A549 (cell line): Measurements from ENCODE around the gene ADPRS.

Source experiments
- EP300 ChIP-seq, 2 experiments: fragments of >200 bp; sonication (Bioruptor Twin); formaldehyde crosslinking; IDR thresholded peaks; 2 replicates in 1 of 2; 3 replicates in 1 of 2; pipeline ENCODE4 v1.6.1; 2016 to 2017
- FOSL2 ChIP-seq, 2 experiments: fragments of 450-650 bp in 1 of 2; fragments of >200 bp in 1 of 2; sonication (Bioruptor Twin) in 1 of 2; formaldehyde crosslinking; IDR thresholded peaks; 2 replicates each; pipeline versions ENCODE4 v1.5.0 to v1.6.1; 2016 to 2020; ENCODE audit warnings: mild to moderate bottlenecking in 1 of 2, moderate library complexity in 1 of 2
- FOXS1 ChIP-seq: fragments of 250-450 bp; sonication (Bioruptor Pico); IDR thresholded peaks from 2 replicates; pipeline ENCODE4 v1.5.0; 2020; ENCODE audit warnings: mild to moderate bottlenecking, moderate library complexity
- HOXA7 ChIP-seq: fragments of 250-450 bp; sonication (Bioruptor Pico); IDR thresholded peaks from 2 replicates; pipeline ENCODE4 v1.5.0; 2020; ENCODE audit warnings: mild to moderate bottlenecking, moderate library complexity
- JUN ChIP-seq, 2 experiments: fragments of >200 bp; sonication (Bioruptor Twin); formaldehyde crosslinking; IDR thresholded peaks; 2 replicates in 1 of 2; 3 replicates in 1 of 2; pipeline ENCODE4 v1.6.1; 2016 to 2017
- MAFK ChIP-seq: fragments of 450-650 bp; IDR thresholded peaks from 2 replicates; pipeline ENCODE4 v1.6.1; 2014; ENCODE audit not compliant: partially characterized antibody
- POLR2A ChIP-seq: IDR thresholded peaks from 2 replicates; pipeline ENCODE4 v1.6.1; 2012; ENCODE audit warnings: mild to moderate bottlenecking, low read length
- POLR2AphosphoS2 ChIP-seq: conservative IDR thresholded peaks from 2 replicates; pipeline ENCODE4 v1.6.1; 2012; ENCODE audit warnings: low read length, improper control_type of control experiment, inconsistent platforms
- RAD21 ChIP-seq, 2 experiments: fragments of >200 bp in 1 of 2; sonication (Bioruptor Twin) in 1 of 2; formaldehyde crosslinking in 1 of 2; IDR thresholded peaks in 1 of 2; conservative IDR thresholded peaks in 1 of 2; 2 replicates in 1 of 2; 3 replicates in 1 of 2; pipeline ENCODE4 v1.6.1; 2012 to 2018; ENCODE audit warnings: inconsistent platforms in 1 of 2
- RNF2 ChIP-seq: fragments of 200-600 bp; sonication (generic); IDR thresholded peaks from 2 replicates; pipeline ENCODE4 v1.6.1; 2016; ENCODE audit warnings: low read depth, mild to moderate bottlenecking, antibody characterized with exemption, moderate library complexity, borderline replicate concordance
- TF ChIP-seq, protein P1 (sequence below): fragments of >200 bp; sonication (Bioruptor Twin); formaldehyde crosslinking; IDR thresholded peaks from 3 replicates; pipeline ENCODE4 v1.5.1; 2016
- TF ChIP-seq, protein P2 (sequence below): fragments of >200 bp; sonication (Bioruptor Twin); formaldehyde crosslinking; IDR thresholded peaks from 3 replicates; pipeline ENCODE4 v1.6.1; 2016
- TF ChIP-seq, protein P3 (sequence below): fragments of 150-350 bp; IDR thresholded peaks from 2 replicates; pipeline ENCODE4 v1.6.1; 2014; ENCODE audit warnings: low read depth, mild to moderate bottlenecking, low read length
- TF ChIP-seq, protein P4 (sequence below): fragments of 200-600 bp; sonication (generic); IDR thresholded peaks from 2 replicates; pipeline ENCODE4 v1.6.1; 2016; ENCODE audit warnings: antibody characterized with exemption, mild to moderate bottlenecking, moderate library complexity

DNA sequence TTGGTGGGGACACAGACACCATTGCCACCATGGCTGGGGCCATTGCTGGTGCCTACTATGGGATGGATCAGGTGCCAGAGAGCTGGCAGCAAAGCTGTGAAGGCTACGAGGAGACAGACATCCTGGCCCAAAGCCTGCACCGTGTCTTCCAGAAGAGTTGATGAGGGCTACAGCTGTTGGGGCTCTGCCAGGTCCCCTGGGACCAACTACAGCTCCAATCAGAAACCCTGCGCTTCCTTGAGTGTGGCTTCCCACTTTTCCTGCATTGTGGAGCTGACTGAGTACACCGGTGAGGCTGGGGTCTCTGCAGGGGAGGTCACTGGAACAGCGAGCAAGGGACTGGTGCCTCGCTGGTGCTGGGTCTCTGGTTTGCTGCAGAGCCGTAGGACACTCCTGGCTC is 4.5 kb downstream of the ADPRS start:
- TF ChIP-seq JUN (IDR thresholded peaks at IDR 0.05) = no peak
- no peak for TF ChIP-seq POLR2A
- TF ChIP-seq POLR2AphosphoS2 = no peak
- TF ChIP-seq HOXA7 (CRISPR knock-in tag) = no peak
- TF ChIP-seq, protein P1, sequence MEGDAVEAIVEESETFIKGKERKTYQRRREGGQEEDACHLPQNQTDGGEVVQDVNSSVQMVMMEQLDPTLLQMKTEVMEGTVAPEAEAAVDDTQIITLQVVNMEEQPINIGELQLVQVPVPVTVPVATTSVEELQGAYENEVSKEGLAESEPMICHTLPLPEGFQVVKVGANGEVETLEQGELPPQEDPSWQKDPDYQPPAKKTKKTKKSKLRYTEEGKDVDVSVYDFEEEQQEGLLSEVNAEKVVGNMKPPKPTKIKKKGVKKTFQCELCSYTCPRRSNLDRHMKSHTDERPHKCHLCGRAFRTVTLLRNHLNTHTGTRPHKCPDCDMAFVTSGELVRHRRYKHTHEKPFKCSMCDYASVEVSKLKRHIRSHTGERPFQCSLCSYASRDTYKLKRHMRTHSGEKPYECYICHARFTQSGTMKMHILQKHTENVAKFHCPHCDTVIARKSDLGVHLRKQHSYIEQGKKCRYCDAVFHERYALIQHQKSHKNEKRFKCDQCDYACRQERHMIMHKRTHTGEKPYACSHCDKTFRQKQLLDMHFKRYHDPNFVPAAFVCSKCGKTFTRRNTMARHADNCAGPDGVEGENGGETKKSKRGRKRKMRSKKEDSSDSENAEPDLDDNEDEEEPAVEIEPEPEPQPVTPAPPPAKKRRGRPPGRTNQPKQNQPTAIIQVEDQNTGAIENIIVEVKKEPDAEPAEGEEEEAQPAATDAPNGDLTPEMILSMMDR = no peak
- TF ChIP-seq, protein P2, sequence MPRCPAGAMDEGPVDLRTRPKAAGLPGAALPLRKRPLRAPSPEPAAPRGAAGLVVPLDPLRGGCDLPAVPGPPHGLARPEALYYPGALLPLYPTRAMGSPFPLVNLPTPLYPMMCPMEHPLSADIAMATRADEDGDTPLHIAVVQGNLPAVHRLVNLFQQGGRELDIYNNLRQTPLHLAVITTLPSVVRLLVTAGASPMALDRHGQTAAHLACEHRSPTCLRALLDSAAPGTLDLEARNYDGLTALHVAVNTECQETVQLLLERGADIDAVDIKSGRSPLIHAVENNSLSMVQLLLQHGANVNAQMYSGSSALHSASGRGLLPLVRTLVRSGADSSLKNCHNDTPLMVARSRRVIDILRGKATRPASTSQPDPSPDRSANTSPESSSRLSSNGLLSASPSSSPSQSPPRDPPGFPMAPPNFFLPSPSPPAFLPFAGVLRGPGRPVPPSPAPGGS = no peak
- TF ChIP-seq, protein P3, sequence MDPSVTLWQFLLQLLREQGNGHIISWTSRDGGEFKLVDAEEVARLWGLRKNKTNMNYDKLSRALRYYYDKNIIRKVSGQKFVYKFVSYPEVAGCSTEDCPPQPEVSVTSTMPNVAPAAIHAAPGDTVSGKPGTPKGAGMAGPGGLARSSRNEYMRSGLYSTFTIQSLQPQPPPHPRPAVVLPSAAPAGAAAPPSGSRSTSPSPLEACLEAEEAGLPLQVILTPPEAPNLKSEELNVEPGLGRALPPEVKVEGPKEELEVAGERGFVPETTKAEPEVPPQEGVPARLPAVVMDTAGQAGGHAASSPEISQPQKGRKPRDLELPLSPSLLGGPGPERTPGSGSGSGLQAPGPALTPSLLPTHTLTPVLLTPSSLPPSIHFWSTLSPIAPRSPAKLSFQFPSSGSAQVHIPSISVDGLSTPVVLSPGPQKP = no peak
- TF ChIP-seq, protein P4, sequence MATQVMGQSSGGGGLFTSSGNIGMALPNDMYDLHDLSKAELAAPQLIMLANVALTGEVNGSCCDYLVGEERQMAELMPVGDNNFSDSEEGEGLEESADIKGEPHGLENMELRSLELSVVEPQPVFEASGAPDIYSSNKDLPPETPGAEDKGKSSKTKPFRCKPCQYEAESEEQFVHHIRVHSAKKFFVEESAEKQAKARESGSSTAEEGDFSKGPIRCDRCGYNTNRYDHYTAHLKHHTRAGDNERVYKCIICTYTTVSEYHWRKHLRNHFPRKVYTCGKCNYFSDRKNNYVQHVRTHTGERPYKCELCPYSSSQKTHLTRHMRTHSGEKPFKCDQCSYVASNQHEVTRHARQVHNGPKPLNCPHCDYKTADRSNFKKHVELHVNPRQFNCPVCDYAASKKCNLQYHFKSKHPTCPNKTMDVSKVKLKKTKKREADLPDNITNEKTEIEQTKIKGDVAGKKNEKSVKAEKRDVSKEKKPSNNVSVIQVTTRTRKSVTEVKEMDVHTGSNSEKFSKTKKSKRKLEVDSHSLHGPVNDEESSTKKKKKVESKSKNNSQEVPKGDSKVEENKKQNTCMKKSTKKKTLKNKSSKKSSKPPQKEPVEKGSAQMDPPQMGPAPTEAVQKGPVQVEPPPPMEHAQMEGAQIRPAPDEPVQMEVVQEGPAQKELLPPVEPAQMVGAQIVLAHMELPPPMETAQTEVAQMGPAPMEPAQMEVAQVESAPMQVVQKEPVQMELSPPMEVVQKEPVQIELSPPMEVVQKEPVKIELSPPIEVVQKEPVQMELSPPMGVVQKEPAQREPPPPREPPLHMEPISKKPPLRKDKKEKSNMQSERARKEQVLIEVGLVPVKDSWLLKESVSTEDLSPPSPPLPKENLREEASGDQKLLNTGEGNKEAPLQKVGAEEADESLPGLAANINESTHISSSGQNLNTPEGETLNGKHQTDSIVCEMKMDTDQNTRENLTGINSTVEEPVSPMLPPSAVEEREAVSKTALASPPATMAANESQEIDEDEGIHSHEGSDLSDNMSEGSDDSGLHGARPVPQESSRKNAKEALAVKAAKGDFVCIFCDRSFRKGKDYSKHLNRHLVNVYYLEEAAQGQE = no peak
- TF ChIP-seq FOXS1 (CRISPR knock-in tag) = no peak
- no peak for TF ChIP-seq FOSL2 (IDR thresholded peaks at IDR 0.05)
- TF ChIP-seq FOSL2 (CRISPR knock-in tag; IDR thresholded peaks at IDR 0.05) = no peak
- no peak for TF ChIP-seq RAD21 (conservative IDR thresholded peaks at IDR 0.05 in 1 of 2, IDR thresholded peaks at IDR 0.05 in 1 of 2)
- no peak for TF ChIP-seq RNF2
- no peak for TF ChIP-seq MAFK
- no peak for TF ChIP-seq EP300 (IDR thresholded peaks at IDR 0.05)
